ENCODE results near the gene TTF1.

GRCh38 chr9:132418726-132419363, 12.2 kb upstream of the TTF1 start:
- TF ChIP-seq POLR2AphosphoS5 (IDR thresholded peaks at IDR 0.05; ENCODE audit: low read depth, low read length) (no peak), POLR2A (IDR thresholded peaks at IDR 0.05; ENCODE audit: low read depth, low read length) (no peak)
